Endothelial cell of umbilical vein (primary cell): ENCODE measurements around the gene L2HGDH. TPM values are rescaled to one million over a fixed set of nuclear protein-coding genes. Genes with fewer than 3 reads are reported as not detected.

ENCODE experiments used
- BruUV-seq: library from RNA; stranded (reverse); fragments of 400-500 nt; replicated peaks from 2 replicates; lab custom pipeline; 2021; lab: Mats Ljungman, UMichigan
- CTCF ChIA-PET: fragments of 300-600, 350-600 bp; sonication (Branson Sonifier 250); formaldehyde crosslinking; loops from one replicate; lab custom pipeline; 2021; ENCODE audit warnings: antibody characterized with exemption, inconsistent platforms; lab: Charles Lee
- POLR2A ChIA-PET: fragments of 300-600, 350-600 bp; sonication (Branson Sonifier 250); formaldehyde crosslinking; loops from one replicate; lab custom pipeline; 2021; ENCODE audit warnings: antibody characterized with exemption, inconsistent platforms; lab: Charles Lee
- DNase-seq: peaks from one replicate; pipeline ENCODE4 v3.0.0-alpha.2; 2011; ENCODE audit warnings: low read depth, low spot score
- FAIRE-seq: peaks from 2 replicates; lab custom pipeline; 2011; peaks lifted over from hg19 to GRCh38; lab: Jason Lieb, UNC
- H2AFZ ChIP-seq: 2 replicates; pipeline ENCODE4 v1.6.0; 2012; ENCODE audit warnings: low read depth, low read length, control low read depth, inconsistent platforms
- H3K27ac ChIP-seq: 2 replicates; pipeline ENCODE4 v1.5.1; 2011; ENCODE audit warnings: low read depth, mild to moderate bottlenecking, control low read depth, low read length, moderate library complexity; ENCODE audit not compliant: insufficient read depth
- H3K27me3 ChIP-seq, 2 experiments: 2 replicates each; pipeline versions ENCODE4 v1.6.0 to v1.6.1; 2011; ENCODE audit warnings: low read length in 2 of 2, mixed read lengths in 1 of 2; ENCODE audit not compliant: control insufficient read depth in 2 of 2, insufficient read depth in 2 of 2
- H3K36me3 ChIP-seq, 2 experiments: 2 replicates in 1 of 2; 3 replicates in 1 of 2; pipeline ENCODE4 v1.5.1; 2011; ENCODE audit warnings: low read length in 2 of 2, mild to moderate bottlenecking in 1 of 2, moderate library complexity in 1 of 2; ENCODE audit not compliant: control insufficient read depth in 2 of 2, insufficient read depth in 2 of 2; ENCODE audit errors: extremely low read depth in 1 of 2
- H3K4me1 ChIP-seq: 3 replicates; pipeline ENCODE4 v1.5.1; 2011; ENCODE audit warnings: mild to moderate bottlenecking, low read length; ENCODE audit not compliant: control insufficient read depth, insufficient read depth; ENCODE audit errors: extremely low read depth
- H3K4me2 ChIP-seq: 2 replicates; pipeline ENCODE4 v1.6.1; 2011; ENCODE audit warnings: low read length, control low read depth, mixed read lengths; ENCODE audit not compliant: insufficient read depth
- H3K4me3 ChIP-seq, 3 experiments: fragments of 200-600 bp in 1 of 3; sonication (generic), shearing (Covaris generic) in 1 of 3; replicated peaks in 1 of 3; 2 replicates each; pipeline ENCODE4 v1.5.1; 2011 to 2016; ENCODE audit warnings: control low read depth in 3 of 3, low read length in 3 of 3, mild to moderate bottlenecking in 2 of 3, inconsistent platforms in 1 of 3, low read depth in 1 of 3, moderate library complexity in 1 of 3; ENCODE audit not compliant: insufficient read depth in 1 of 3
- H3K79me2 ChIP-seq: 2 replicates; pipeline ENCODE4 v1.6.0; 2012; ENCODE audit warnings: low read length, inconsistent platforms; ENCODE audit not compliant: control insufficient read depth, insufficient read depth
- H3K9ac ChIP-seq: replicated peaks from 2 replicates; pipeline ENCODE3; 2011; ENCODE audit warnings: low read length, control low read depth; ENCODE audit not compliant: insufficient read depth; ENCODE audit errors: extremely low read depth
- H3K9me1 ChIP-seq: replicated peaks from 3 replicates; pipeline ENCODE4 v1.6.0; 2011; ENCODE audit warnings: mild to moderate bottlenecking, low read length; ENCODE audit not compliant: control insufficient read depth, insufficient read depth; ENCODE audit errors: extremely low read depth
- H3K9me3 ChIP-seq: replicated peaks from 2 replicates; pipeline ENCODE4 v1.5.1; 2012; ENCODE audit warnings: low read length, inconsistent platforms; ENCODE audit not compliant: control insufficient read depth, insufficient read depth
- H4K20me1 ChIP-seq: replicated peaks from 2 replicates; pipeline ENCODE3; 2011; ENCODE audit warnings: mild to moderate bottlenecking, low read length; ENCODE audit not compliant: control insufficient read depth, insufficient read depth; ENCODE audit errors: extremely low read depth
- EZH2 ChIP-seq: IDR thresholded peaks from 2 replicates; pipeline ENCODE4 v1.6.1; 2012; ENCODE audit warnings: borderline replicate concordance, low read depth, mild to moderate bottlenecking, moderate library complexity, low read length, inconsistent platforms; ENCODE audit not compliant: severe bottlenecking
- GATA2 ChIP-seq: IDR thresholded peaks from 2 replicates; pipeline ENCODE4 v1.7.0; 2011; ENCODE audit warnings: low read depth, mild to moderate bottlenecking, moderate library complexity, mixed read lengths, low read length; ENCODE audit not compliant: insufficient read length, insufficient read depth
- MYC ChIP-seq: IDR thresholded peaks from one replicate; pipeline ENCODE4 v1.6.1; 2011; ENCODE audit warnings: mild to moderate bottlenecking, low read depth, low read length
- POLR2A ChIP-seq: IDR thresholded peaks from 2 replicates; pipeline ENCODE4 v1.6.1; 2012; ENCODE audit warnings: low read depth, mild to moderate bottlenecking, control low read depth, low read length
- dilution Hi-C: fragments of 300-500 bp; cut with MboI; formaldehyde crosslinking; loops from one replicate; pipeline ENCODE4 v1.15.0; 2019; ENCODE audit warnings: low sequenced_read_pairs; ENCODE audit not compliant: extremely low pct_ligation_motif_present
- intact Hi-C: fragments of 100-400 bp; cut with micrococcal nuclease; formaldehyde crosslinking; loops from one replicate; pipeline ENCODE4 v1.10.0; 2022
- polyA plus RNA-seq, 4 experiments: library from polyadenylated mRNA; depleted of rRNA in 3 of 4; stranded (reverse) in 3 of 4; unstranded in 1 of 4; fragments of >200 nt; gene quantifications; 2 replicates each; pipeline versions ENCODE4 v1.2.1 to v1.2.3, GENCODE V29; 2011 to 2012; ENCODE audit warnings: missing spikeins in 1 of 4
- total RNA-seq: library from RNA; stranded (reverse); gene quantifications from 2 replicates; pipeline ENCODE4 v1.2.3, GENCODE V29; 2021
- TF ChIP-seq, protein P1 (sequence below), 2 donors: IDR thresholded peaks; 1 replicate in 1 of 2; 2 replicates in 1 of 2; pipeline ENCODE4 v1.5.1; 2011; ENCODE audit warnings: low read length in 2 of 2, mild to moderate bottlenecking in 2 of 2, moderate library complexity in 2 of 2, control low read depth in 1 of 2, inconsistent platforms in 1 of 2, low read depth in 1 of 2; ENCODE audit not compliant: insufficient read depth in 1 of 2; ENCODE audit errors: extremely low read depth in 1 of 2
- TF ChIP-seq, protein P2 (sequence below): IDR thresholded peaks from 2 replicates; pipeline ENCODE4 v1.6.1; 2011; ENCODE audit not compliant: insufficient read depth, insufficient read length

The L2HGDH gene
- total and polyA plus RNA-seq, 2 donors (not counting 3 experiments of a cell fraction or from before 2014, with no cell fraction given): 2.5 to 5.3 TPM

DNA sequence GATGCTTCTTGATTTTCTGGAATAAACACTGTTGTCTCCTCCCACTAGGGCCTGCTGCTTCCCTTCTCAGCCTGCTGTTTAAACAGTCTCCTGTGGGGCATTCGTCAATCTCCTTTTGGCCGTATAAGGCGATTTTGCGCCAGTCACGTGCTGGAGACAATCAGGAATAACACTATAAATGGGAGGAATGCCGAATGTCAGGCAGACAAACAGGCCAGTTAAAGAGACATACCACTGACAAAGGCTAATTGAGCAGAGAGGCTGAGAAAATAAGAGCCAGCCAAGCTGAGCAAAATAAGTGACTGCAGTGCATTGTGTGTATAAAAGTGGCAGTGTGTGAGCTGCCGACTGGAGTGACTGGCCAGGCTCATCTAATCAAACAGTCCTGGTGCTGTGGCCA is 23.4 kb upstream of the L2HGDH start:
- peak overlapping the region; percentile 61 for H3K27ac ChIP-seq

More for the DNA sequence above, 23.4 kb upstream of the L2HGDH start:
- intact Hi-C loops (no loop called here), dilution Hi-C loops (no loop called here)
- TF ChIP-seq, protein P1, sequence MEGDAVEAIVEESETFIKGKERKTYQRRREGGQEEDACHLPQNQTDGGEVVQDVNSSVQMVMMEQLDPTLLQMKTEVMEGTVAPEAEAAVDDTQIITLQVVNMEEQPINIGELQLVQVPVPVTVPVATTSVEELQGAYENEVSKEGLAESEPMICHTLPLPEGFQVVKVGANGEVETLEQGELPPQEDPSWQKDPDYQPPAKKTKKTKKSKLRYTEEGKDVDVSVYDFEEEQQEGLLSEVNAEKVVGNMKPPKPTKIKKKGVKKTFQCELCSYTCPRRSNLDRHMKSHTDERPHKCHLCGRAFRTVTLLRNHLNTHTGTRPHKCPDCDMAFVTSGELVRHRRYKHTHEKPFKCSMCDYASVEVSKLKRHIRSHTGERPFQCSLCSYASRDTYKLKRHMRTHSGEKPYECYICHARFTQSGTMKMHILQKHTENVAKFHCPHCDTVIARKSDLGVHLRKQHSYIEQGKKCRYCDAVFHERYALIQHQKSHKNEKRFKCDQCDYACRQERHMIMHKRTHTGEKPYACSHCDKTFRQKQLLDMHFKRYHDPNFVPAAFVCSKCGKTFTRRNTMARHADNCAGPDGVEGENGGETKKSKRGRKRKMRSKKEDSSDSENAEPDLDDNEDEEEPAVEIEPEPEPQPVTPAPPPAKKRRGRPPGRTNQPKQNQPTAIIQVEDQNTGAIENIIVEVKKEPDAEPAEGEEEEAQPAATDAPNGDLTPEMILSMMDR (IDR thresholded peaks at IDR 0.05; ENCODE audit: extremely low read depth in 1 of 2, insufficient read depth in 1 of 2, low read depth in 1 of 2, low read length in 2 of 2): no peak
- TF ChIP-seq EZH2 (no peak), GATA2 (no peak), POLR2A (no peak), MYC (no peak)
- TF ChIP-seq, protein P2, sequence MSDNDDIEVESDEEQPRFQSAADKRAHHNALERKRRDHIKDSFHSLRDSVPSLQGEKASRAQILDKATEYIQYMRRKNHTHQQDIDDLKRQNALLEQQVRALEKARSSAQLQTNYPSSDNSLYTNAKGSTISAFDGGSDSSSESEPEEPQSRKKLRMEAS: peak; percentile 82
- Histone ChIP-seq H3K4me2 (no peak overlapping the region), H3K9ac (no peak overlapping the region), H3K36me3 (peaks cover under 1 to 2% of the 10 kb centered on the region in 2 experiments), H2AFZ (peak overlapping the region; percentile 37), H3K79me2 (no peaks in the 10 kb centered on the region), H3K4me3 (no peak overlapping the region), H3K9me3 (no peaks in the 10 kb centered on the region), H3K27me3 (no peaks in the 10 kb centered on the region), H3K4me1 (peaks cover 24% of the 10 kb centered on the region), H3K9me1 (no peaks in the 10 kb centered on the region), H4K20me1 (no peaks in the 10 kb centered on the region)
- DNase-seq: peak; percentile 78
- ChIA-PET POLR2A (interaction anchor here (0.6 kb wide), 1 partner anchor 79 kb away, joined by 5 read pairs; no protein-coding TSS in a partner anchor), CTCF (interaction anchor here (0.6 to 2.2 kb wide), 10 partner anchors 11 to 481 kb away, joined by 3 to 14 read pairs (median 4); partner anchors contain the start of gene CDKL1)
- peak; percentile 83 for FAIRE-seq
- BruUV-seq: no TSS peak
